ENCODE results near the gene SMIM8.

Gene SMIM8

DNA sequence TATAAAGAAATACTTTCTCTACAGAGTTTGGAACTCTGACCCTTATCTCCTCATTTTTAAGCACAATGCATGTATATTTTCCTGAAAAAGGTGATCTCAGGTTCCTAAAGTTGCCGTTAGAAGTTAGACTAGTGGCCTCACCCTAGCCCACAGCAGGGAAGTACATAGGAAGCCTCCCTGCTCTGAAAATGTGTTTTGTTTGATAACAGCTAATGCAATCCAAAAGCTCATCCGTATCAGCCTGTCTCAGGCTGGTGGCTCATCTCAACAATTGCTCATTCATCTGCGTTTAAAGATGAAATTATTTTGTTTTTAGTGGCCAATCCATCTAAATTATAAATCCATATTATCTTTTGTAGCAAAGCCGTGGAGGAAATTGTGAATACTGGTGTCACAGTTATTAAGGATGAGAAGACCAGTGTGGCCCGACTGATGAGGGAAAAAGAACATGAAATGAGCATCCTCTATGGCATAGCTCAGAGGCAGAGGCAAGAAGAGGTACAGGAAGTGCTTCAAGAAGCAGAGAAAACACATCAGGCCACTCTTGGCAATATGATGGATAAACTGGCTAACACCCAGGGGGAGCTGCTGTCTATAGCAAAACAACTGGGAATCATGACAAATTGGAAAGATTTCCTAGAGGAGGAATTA is 42.3 kb downstream of the SMIM8 start:
- DNase-seq (ENCODE audit: low read depth) = no peak
- H3K4me3 ChIP-seq (ENCODE audit: low read depth, low read length) = no peak overlapping the region
- no peak for TF ChIP-seq CTCF (IDR thresholded peaks at IDR 0.05; ENCODE audit: control insufficient read depth, extremely low read depth, insufficient read depth)

DNA sequence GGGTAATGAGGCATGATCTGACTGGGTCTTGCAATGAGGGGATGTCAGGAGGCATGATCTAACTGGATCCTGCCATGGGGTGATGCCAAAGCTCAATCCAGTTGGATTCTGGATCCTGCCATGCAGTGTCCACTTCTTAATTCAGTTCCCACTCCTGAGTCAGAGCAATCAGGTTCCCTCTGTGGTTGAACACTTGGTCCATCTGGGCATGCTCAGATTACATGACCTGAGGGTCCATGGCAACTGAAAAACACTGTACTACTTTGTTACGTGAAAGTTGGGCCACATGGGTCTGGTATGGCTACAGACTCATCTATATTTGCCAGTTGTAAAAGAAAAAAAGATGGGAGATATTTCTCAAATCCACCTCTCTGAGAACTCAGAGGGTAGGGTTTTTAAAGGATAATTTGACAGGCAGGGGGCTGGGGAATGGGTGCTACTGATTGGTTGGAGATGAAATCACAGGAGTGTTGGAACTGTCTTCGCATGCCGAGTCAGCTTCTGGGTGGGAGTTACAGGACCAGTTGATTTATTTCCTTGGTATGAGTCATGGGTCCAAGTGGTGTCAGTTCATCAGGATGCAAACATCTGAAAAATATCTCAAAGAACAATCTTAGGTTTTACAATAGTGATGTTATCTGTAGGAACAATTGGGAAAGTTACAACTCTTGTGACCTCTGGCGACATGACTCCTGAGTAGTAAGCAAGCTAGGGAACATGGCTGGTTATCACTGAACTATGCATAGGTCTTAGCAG is 43.9 kb downstream of the SMIM8 start:
- no peak for DNase-seq (ENCODE audit: low read depth)

DNA sequence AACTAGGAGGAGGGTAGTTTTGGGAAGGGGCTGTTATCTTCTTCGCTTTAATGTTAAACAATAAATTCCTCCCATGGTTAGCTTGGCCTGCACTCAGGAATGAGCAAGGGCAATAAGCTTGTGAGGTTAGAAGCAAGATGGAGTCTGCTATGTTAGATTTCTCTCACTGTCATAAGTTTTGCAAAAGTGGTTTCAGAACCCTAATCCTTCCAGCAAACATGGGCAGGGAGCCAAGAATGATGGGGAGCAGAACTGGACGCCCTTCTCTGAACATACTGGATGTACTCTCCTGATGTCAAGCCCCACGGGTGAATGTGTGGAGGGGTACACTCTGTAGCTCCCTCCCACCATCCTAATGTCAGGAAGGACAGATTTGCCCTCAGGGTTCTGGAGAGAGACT is 44.5 kb downstream of the SMIM8 start:
- no peak overlapping the region for H3K4me3 ChIP-seq (ENCODE audit: low read depth, low read length)
- DNase-seq (ENCODE audit: low read depth) = no peak
- no peak for TF ChIP-seq CTCF (IDR thresholded peaks at IDR 0.05; ENCODE audit: control insufficient read depth, extremely low read depth, insufficient read depth)

More for the DNA sequence above, 43.9 kb downstream of the SMIM8 start:
- no peak overlapping the region for H3K4me3 ChIP-seq (ENCODE audit: low read depth, low read length)
- no peak for TF ChIP-seq CTCF (IDR thresholded peaks at IDR 0.05; ENCODE audit: control insufficient read depth, extremely low read depth, insufficient read depth)

DNA sequence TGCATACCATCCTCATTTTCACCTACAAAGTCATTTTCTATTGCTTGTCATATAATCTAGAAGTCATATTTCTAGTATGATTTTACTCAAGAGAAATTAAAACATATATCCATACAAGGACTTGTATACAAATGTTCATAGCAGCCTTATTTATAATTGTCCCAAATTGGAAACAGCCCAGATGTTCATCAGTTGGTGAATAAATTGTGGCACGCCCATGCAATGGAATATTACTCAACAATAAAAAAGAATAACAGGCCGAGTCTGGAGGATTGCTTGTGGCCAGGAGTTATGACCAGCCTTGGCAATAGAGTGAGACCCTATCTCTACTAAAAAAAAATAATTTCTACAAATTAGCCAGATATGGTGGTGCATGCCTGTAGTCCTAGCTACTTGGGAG is 51.0 kb downstream of the SMIM8 start:
- no peak for DNase-seq (ENCODE audit: low read depth)

GRCh38 chr6:87375315-87375714 is 52.9 kb downstream of the SMIM8 start:
- no peak for TF ChIP-seq CTCF (IDR thresholded peaks at IDR 0.05; ENCODE audit: control insufficient read depth, extremely low read depth, insufficient read depth)
- H3K4me3 ChIP-seq (ENCODE audit: low read depth, low read length) = no peak overlapping the region

More for the DNA sequence above, 51.0 kb downstream of the SMIM8 start:
- TF ChIP-seq CTCF (IDR thresholded peaks at IDR 0.05; ENCODE audit: control insufficient read depth, extremely low read depth, insufficient read depth) = no peak
- no peak overlapping the region for H3K4me3 ChIP-seq (ENCODE audit: low read depth, low read length)

DNA sequence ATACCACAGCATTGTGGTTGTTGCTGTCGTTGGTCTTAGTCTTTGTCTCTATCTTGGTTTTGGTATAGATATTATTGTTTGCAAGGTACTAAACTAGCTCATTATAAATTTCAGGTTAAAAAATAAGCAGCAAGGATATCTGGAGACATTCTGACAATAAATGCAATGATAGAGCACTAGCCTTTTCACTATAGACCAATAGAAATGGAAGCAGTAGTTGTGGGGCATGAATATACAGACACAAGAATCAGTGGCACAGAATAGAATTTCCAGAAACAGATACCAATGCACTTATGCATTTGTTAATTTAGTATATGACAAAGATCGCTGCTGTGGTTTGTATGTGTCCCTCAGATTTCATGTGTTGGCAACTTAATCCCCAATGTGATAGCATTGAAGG is 54.3 kb downstream of the SMIM8 start:
- no peak overlapping the region for H3K4me3 ChIP-seq (ENCODE audit: low read depth, low read length)
- TF ChIP-seq CTCF (IDR thresholded peaks at IDR 0.05; ENCODE audit: control insufficient read depth, extremely low read depth, insufficient read depth) = no peak
- DNase-seq (ENCODE audit: low read depth) = no peak

More at GRCh38 chr6:87375315-87375714, 52.9 kb downstream of the SMIM8 start:
- DNase-seq (ENCODE audit: low read depth) = no peak

Measured in LNCaP clone FGC (cell line).